ENCODE measurements around the gene CPSF6.

GRCh38 chr12:69318225-69318624, 78.9 kb downstream of the CPSF6 start:
- TF ChIP-seq CTCF (IDR thresholded peaks at IDR 0.05) (no peak), POLR2A (IDR thresholded peaks at IDR 0.05) (no peak)

All from breast epithelium (tissue), 3 donors.